ENCODE data around the gene ELMO1. TPM values are rescaled to one million over a fixed set of nuclear protein-coding genes. Genes with fewer than 3 reads are reported as not detected.

ELMO1 gene
- total RNA-seq, 1 experiment from 2014 or later = not detected

GRCh38 chr7:37111459-37111858, 337.2 kb downstream of the ELMO1 start:
- H3K9me3 ChIP-seq (ENCODE audit: low read depth, low read length, poor library complexity, severe bottlenecking) = no peaks in the 10 kb centered on the region
- intact Hi-C loops (cut with micrococcal nuclease; ENCODE audit: unreplicated experiment) = no loop called here

GRCh38 chr7:37110660-37111424, 337.8 kb downstream of the ELMO1 start:
- ChIA-PET CTCF (no interaction called here), POLR2A (ENCODE audit: low non-redundant PET) (no interaction called here)
- H3K27me3 ChIP-seq (replicated peaks; ENCODE audit: insufficient read depth, low read depth, low read length, poor library complexity) = no peaks in the 10 kb centered on the region
- H3K9me3 ChIP-seq (ENCODE audit: low read depth, low read length, poor library complexity, severe bottlenecking) = no peaks in the 10 kb centered on the region
- no peaks in the 10 kb centered on the region for H3K36me3 ChIP-seq (ENCODE audit: insufficient read depth, low read length, poor library complexity, severe bottlenecking)
- intact Hi-C loops (cut with micrococcal nuclease; ENCODE audit: unreplicated experiment) = no loop called here
- BruUV-seq (replicated peaks) = no TSS peak
- no peaks in the 10 kb centered on the region for H3K4me1 ChIP-seq (ENCODE audit: insufficient read depth, low read length, poor library complexity, severe bottlenecking)
- no peak for TF ChIP-seq CTCF (conservative IDR thresholded peaks at IDR 0.05; ENCODE audit: low read depth, low read length)
- no peak for TF ChIP-seq EZH2 (IDR thresholded peaks at IDR 0.05; ENCODE audit: borderline replicate concordance, low read depth, low read length, poor library complexity, severe bottlenecking)
- H3K27ac ChIP-seq (ENCODE audit: low read depth, low read length, poor library complexity, severe bottlenecking) = no peak overlapping the region
- DNase-seq (ENCODE audit: low spot score) = no peak
- no peak overlapping the region for H3K4me3 ChIP-seq (ENCODE audit: low read depth, low read length, poor library complexity, severe bottlenecking)

More at GRCh38 chr7:37111459-37111858, 337.2 kb downstream of the ELMO1 start:
- H3K36me3 ChIP-seq (ENCODE audit: insufficient read depth, low read length, poor library complexity, severe bottlenecking) = no peaks in the 10 kb centered on the region
- CTCF ChIA-PET = no interaction called here
- POLR2A ChIA-PET (ENCODE audit: low non-redundant PET) = no interaction called here
- no peak for TF ChIP-seq EZH2 (IDR thresholded peaks at IDR 0.05; ENCODE audit: borderline replicate concordance, low read depth, low read length, poor library complexity, severe bottlenecking)
- no peak overlapping the region for H3K27ac ChIP-seq (ENCODE audit: low read depth, low read length, poor library complexity, severe bottlenecking)
- DNase-seq (ENCODE audit: low spot score) = no peak
- no TSS peak for BruUV-seq (replicated peaks)
- H3K4me3 ChIP-seq (ENCODE audit: low read depth, low read length, poor library complexity, severe bottlenecking) = no peak overlapping the region
- H3K4me1 ChIP-seq (ENCODE audit: insufficient read depth, low read length, poor library complexity, severe bottlenecking) = no peaks in the 10 kb centered on the region
- no peaks in the 10 kb centered on the region for H3K27me3 ChIP-seq (replicated peaks; ENCODE audit: insufficient read depth, low read depth, low read length, poor library complexity)

GRCh38 chr7:37109843-37110242, 338.8 kb downstream of the ELMO1 start:
- Histone ChIP-seq H3K27ac (ENCODE audit: low read depth, low read length, poor library complexity, severe bottlenecking) (no peak overlapping the region), H3K27me3 (replicated peaks; ENCODE audit: insufficient read depth, low read depth, low read length, poor library complexity) (no peaks in the 10 kb centered on the region), H3K9me3 (ENCODE audit: low read depth, low read length, poor library complexity, severe bottlenecking) (no peaks in the 10 kb centered on the region), H3K4me3 (ENCODE audit: low read depth, low read length, poor library complexity, severe bottlenecking) (no peak overlapping the region), H3K36me3 (ENCODE audit: insufficient read depth, low read length, poor library complexity, severe bottlenecking) (no peaks in the 10 kb centered on the region), H3K4me1 (ENCODE audit: insufficient read depth, low read length, poor library complexity, severe bottlenecking) (no peaks in the 10 kb centered on the region)
- ChIA-PET CTCF (no interaction called here), POLR2A (ENCODE audit: low non-redundant PET) (no interaction called here)
- intact Hi-C loops (cut with micrococcal nuclease; ENCODE audit: unreplicated experiment) = no loop called here
- no peak for DNase-seq (ENCODE audit: low spot score)
- no peak for TF ChIP-seq CTCF (conservative IDR thresholded peaks at IDR 0.05; ENCODE audit: low read depth, low read length)
- BruUV-seq (replicated peaks) = no TSS peak

Measured in A673 (cell line).